Hepatocyte (in vitro differentiated cells): Measurements from ENCODE around the gene COX7A2L. TPM values are rescaled to one million over a fixed set of nuclear protein-coding genes. Genes with fewer than 3 reads are reported as not detected.

Experiments used
- DNase-seq: peaks from one replicate; pipeline ENCODE4 v3.0.0-alpha.2; 2016; ENCODE audit warnings: low spot score
- H2AFZ ChIP-seq: fragments of 200-600 bp; sonication (generic); 2 replicates; pipeline ENCODE4 v1.6.0; 2016; ENCODE audit warnings: antibody characterized with exemption, mild to moderate bottlenecking
- H3K27ac ChIP-seq: fragments of 200-600 bp; sonication (generic); 2 replicates; pipeline ENCODE4 v1.5.1; 2016; ENCODE audit warnings: mild to moderate bottlenecking
- H3K27me3 ChIP-seq: fragments of 200-600 bp; sonication (generic); 2 replicates; pipeline ENCODE4 v1.6.1; 2016
- H3K36me3 ChIP-seq: fragments of 200-600 bp; sonication (generic); replicated peaks from 2 replicates; pipeline ENCODE4 v1.5.1; 2016; ENCODE audit warnings: low read depth; ENCODE audit not compliant: insufficient read depth
- H3K4me1 ChIP-seq: fragments of 200-600 bp; sonication (generic); 2 replicates; pipeline ENCODE4 v1.5.1; 2016; ENCODE audit warnings: mild to moderate bottlenecking, moderate library complexity; ENCODE audit not compliant: insufficient read depth
- H3K4me2 ChIP-seq: fragments of 200-600 bp; sonication (generic); 2 replicates; pipeline ENCODE4 v1.6.0; 2016
- H3K4me3 ChIP-seq: fragments of 200-600 bp; sonication (generic); 2 replicates; pipeline ENCODE4 v1.5.1; 2016; ENCODE audit warnings: mild to moderate bottlenecking
- H3K79me2 ChIP-seq: fragments of 200-600 bp; sonication (generic); 2 replicates; pipeline ENCODE4 v1.6.0; 2017; ENCODE audit warnings: mild to moderate bottlenecking
- H3K9me2 ChIP-seq: fragments of 200-600 bp; sonication (generic); replicated peaks from 2 replicates; pipeline ENCODE4 v1.6.0; 2017; ENCODE audit warnings: mild to moderate bottlenecking; ENCODE audit not compliant: insufficient read depth
- H3K9me3 ChIP-seq: fragments of 200-600 bp; sonication (generic); 2 replicates; pipeline ENCODE4 v1.5.1; 2016; ENCODE audit warnings: low read depth, mild to moderate bottlenecking
- H4K20me1 ChIP-seq: fragments of 200-600 bp; sonication (generic); 2 replicates; pipeline ENCODE4 v1.6.0; 2016; ENCODE audit warnings: mild to moderate bottlenecking; ENCODE audit not compliant: insufficient read depth, poor library complexity, severe bottlenecking
- EZH2 ChIP-seq: fragments of 200-600 bp; sonication (generic); IDR thresholded peaks from 2 replicates; pipeline ENCODE4 v1.6.1; 2016; ENCODE audit warnings: antibody characterized with exemption, mild to moderate bottlenecking, borderline replicate concordance
- EZH2phosphoT487 ChIP-seq: fragments of 200-600 bp; sonication (generic); IDR thresholded peaks from one replicate; pipeline ENCODE4 v1.6.1; 2018; ENCODE audit warnings: antibody characterized with exemption, mild to moderate bottlenecking, low read depth, moderate library complexity; ENCODE audit not compliant: unreplicated experiment, severe bottlenecking
- WGBS: methylation state at CpG from one replicate; pipeline ENCODE4 v1.1.6; 2016; ENCODE audit warnings: low lambda C conversion rate; ENCODE audit errors: missing lambda C conversion rate; 5-methylcytosine and 5-hydroxymethylcytosine counted together
- polyA plus RNA-seq: library from polyadenylated mRNA; unstranded; fragments of >200 nt; fragmentation: Nextera tagmentation; extraction: Ambion mirVana; gene quantifications from 2 replicates; pipeline ENCODE4 v1.2.1, GENCODE V29; 2016
- total RNA-seq: library from RNA; depleted of rRNA; stranded (reverse); fragments of >200 nt; gene quantifications from 2 replicates; pipeline ENCODE4 v1.2.3, GENCODE V29; 2014
- TF ChIP-seq, protein P1 (sequence below): fragments of 200-600 bp; sonication (generic); IDR thresholded peaks from 2 replicates; pipeline ENCODE4 v1.5.1; 2016; ENCODE audit warnings: antibody characterized with exemption, mild to moderate bottlenecking; ENCODE audit not compliant: poor library complexity

Gene COX7A2L
- total and polyA plus RNA-seq, 2 experiments from 2014 or later, result 134 to 247 TPM

DNA sequence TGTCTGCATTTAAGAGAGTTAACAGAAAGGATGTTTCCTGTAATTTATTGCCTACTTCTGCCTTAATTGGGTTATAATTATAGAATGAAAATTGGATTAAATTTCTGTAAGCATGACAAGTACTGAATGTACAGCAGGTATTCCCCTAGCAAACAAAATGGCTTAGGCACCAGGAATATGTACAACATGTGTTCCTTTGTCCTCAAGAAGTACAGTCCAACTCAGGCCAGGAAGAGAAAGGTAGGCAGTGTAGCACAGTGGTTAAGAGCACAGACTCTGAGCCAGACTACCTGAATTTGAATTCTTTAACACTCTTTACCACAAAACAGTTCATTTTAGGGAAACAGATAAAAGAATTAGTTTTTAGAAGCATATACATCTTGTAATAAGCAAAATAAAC is 43.1 kb downstream of the COX7A2L start:
- Histone ChIP-seq H3K27me3 (no peaks in the 10 kb centered on the region), H4K20me1 (no peaks in the 10 kb centered on the region), H3K4me1 (no peaks in the 10 kb centered on the region), H3K27ac (no peak overlapping the region), H3K4me2 (no peak overlapping the region), H2AFZ (no peak overlapping the region), H3K9me2 (no peaks in the 10 kb centered on the region), H3K9me3 (no peaks in the 10 kb centered on the region), H3K36me3 (no peaks in the 10 kb centered on the region), H3K4me3 (no peak overlapping the region), H3K79me2 (no peaks in the 10 kb centered on the region)
- TF ChIP-seq, protein P1, sequence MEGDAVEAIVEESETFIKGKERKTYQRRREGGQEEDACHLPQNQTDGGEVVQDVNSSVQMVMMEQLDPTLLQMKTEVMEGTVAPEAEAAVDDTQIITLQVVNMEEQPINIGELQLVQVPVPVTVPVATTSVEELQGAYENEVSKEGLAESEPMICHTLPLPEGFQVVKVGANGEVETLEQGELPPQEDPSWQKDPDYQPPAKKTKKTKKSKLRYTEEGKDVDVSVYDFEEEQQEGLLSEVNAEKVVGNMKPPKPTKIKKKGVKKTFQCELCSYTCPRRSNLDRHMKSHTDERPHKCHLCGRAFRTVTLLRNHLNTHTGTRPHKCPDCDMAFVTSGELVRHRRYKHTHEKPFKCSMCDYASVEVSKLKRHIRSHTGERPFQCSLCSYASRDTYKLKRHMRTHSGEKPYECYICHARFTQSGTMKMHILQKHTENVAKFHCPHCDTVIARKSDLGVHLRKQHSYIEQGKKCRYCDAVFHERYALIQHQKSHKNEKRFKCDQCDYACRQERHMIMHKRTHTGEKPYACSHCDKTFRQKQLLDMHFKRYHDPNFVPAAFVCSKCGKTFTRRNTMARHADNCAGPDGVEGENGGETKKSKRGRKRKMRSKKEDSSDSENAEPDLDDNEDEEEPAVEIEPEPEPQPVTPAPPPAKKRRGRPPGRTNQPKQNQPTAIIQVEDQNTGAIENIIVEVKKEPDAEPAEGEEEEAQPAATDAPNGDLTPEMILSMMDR, result no peak
- TF ChIP-seq EZH2, result no peak
- no peak for TF ChIP-seq EZH2phosphoT487
- no peak for DNase-seq

DNA sequence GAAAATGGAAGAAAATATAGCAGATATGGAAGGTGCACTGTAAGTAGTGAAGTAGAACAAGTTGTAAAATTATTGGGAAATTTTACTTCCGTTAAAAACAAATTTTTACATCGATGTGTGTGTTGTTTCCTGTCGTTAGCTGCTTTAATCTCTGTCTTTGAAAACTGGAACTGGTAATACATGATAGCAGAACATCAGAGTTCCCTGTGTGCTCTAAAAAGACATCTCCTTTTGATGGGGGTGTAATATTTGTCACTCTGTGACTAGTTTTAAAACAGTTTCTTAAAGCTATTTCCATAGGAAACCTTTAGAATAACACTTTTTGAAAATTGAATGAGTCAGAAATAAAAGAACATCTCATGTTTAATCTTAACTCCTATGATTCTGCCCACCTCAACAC is 43.5 kb downstream of the COX7A2L start:
- no peak overlapping the region for H3K27ac ChIP-seq
- DNase-seq, result no peak
- no peaks in the 10 kb centered on the region for H3K9me2 ChIP-seq
- no peaks in the 10 kb centered on the region for H3K4me1 ChIP-seq
- no peak overlapping the region for H2AFZ ChIP-seq
- no peak overlapping the region for H3K4me3 ChIP-seq
- H3K36me3 ChIP-seq, result no peaks in the 10 kb centered on the region
- H3K27me3 ChIP-seq, result no peaks in the 10 kb centered on the region
- H3K4me2 ChIP-seq, result no peak overlapping the region
- H3K79me2 ChIP-seq, result no peaks in the 10 kb centered on the region
- H3K9me3 ChIP-seq, result no peaks in the 10 kb centered on the region
- 99% methylated on average over 3 of the region's 3 CpGs for WGBS
- H4K20me1 ChIP-seq, result no peaks in the 10 kb centered on the region
- TF ChIP-seq EZH2 (no peak), EZH2phosphoT487 (no peak)
- TF ChIP-seq, protein P1, result no peak

DNA sequence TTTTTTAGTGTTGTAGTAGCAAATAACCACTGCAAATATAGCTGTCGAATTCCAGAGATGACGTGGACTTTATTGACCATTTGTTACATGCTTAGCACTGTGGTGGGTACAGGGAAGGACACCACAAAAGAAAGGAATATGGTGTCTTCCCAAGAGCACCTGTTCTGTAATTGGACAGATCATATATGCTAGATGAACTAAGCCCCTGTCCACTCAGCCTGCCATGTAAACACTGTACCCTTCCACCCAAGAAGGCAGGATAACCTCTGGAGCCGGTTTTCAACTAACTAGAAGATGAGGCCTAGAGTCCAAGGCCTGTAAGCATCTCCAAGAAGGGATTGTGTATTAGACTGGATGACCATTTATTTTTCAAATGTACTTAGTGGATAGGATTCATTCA is 44.1 kb downstream of the COX7A2L start:
- Histone ChIP-seq H4K20me1 (no peaks in the 10 kb centered on the region), H3K4me1 (no peaks in the 10 kb centered on the region), H3K4me3 (no peak overlapping the region), H2AFZ (no peak overlapping the region), H3K4me2 (no peak overlapping the region), H3K9me3 (no peaks in the 10 kb centered on the region), H3K36me3 (no peaks in the 10 kb centered on the region), H3K79me2 (no peaks in the 10 kb centered on the region), H3K27me3 (no peaks in the 10 kb centered on the region), H3K9me2 (no peaks in the 10 kb centered on the region), H3K27ac (no peak overlapping the region)
- WGBS, result 76% methylated on average over 3 of the region's 3 CpGs
- no peak for DNase-seq
- no peak for TF ChIP-seq EZH2

DNA sequence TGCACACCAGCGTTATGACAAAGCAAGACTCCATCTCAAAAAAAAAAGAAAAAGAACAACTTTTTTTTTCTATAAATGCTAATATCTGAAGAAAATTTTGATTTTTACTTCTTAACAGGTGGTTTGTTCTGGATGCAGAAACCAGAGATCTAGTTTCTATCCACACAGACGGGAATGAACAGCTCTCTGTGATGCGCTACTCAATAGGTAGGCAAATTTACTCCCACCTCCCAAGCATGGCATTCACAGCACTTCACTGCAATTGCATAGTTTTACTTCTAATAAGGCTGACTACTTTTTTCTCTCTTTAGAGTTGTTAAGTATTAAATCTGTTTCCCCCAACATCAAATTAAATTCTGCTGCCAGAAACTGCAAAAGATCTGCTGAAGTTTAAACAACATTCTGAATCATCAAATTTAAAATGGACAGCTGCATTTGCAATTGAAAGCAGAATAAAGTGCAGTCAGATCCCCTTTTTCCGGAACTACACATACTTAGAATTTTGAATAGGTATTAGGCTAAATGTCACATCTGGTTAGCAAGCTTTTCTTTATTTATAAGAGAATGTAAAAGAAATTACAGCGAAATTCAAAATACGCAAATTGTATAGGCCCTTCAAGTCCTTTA is 45.1 kb downstream of the COX7A2L start:
- Histone ChIP-seq H3K27me3 (no peaks in the 10 kb centered on the region), H3K9me2 (no peaks in the 10 kb centered on the region), H3K4me3 (no peak overlapping the region), H3K9me3 (no peaks in the 10 kb centered on the region), H3K36me3 (no peaks in the 10 kb centered on the region), H3K4me2 (no peak overlapping the region), H3K79me2 (no peaks in the 10 kb centered on the region), H4K20me1 (no peaks in the 10 kb centered on the region), H3K27ac (no peak overlapping the region), H2AFZ (no peak overlapping the region), H3K4me1 (no peaks in the 10 kb centered on the region)
- 95% methylated on average over 6 of the region's 6 CpGs for WGBS
- TF ChIP-seq EZH2phosphoT487 (no peak), EZH2 (no peak)
- TF ChIP-seq, protein P1, result no peak
- no peak for DNase-seq
